ENCODE data around the gene MAPK7.

MAPK7 gene

DNA sequence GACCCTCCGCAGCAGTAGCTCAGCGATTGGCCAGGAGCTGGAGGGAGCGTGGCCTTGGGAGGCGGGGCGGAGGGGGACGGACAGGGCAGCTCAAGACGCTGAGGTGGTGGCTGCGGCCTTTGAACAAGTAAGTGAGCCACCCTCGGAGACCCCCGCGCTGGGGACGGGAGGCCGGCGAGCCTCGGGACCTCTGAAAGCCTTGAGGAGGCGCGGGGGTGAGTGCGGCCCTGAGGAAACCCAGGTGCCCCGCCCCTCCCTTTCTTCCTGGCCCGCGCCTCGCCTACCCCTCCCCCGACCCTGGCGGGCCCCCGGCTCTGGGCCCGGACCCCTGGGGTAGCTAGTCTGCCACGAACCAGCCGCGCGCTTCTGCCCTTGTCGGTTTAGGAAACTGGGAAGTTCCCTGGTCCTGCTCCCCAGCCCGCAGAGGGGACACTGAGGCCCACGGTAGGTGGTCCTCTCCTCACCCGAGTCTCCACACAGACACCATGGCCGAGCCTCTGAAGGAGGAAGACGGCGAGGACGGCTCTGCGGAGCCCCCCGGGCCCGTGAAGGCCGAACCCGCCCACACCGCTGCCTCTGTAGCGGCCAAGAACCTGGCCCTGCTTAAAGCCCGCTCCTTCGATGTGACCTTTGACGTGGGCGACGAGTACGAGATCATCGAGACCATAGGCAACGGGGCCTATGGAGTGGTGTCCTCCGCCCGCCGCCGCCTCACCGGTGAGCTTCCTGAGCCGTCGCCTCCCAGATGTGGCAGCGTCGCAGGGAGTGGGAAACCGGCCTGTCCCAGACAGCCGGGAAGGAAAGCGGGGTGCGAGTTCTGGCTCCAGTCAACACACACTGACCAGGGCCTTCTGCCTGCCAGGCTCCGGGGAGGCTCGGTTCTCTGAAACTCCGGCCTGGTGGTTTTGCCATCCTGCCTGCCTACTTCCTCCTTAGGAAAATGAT, at the start of gene MAPK7:
TSS of gene MAPK7 (plus strand) at position 83 of the 945 bp plus-strand sequence. CDS start at position 486, 403 bp downstream.
- peaks cover 23 to 24% of the 10 kb centered on the region in 2 donors for H3K4me1 ChIP-seq (ENCODE audit: control insufficient read depth in 2 of 2, insufficient read depth in 2 of 2, low read length in 2 of 2)
- peak within 1 kb of the TSS; percentile 93 to 99 for H3K9ac ChIP-seq (ENCODE audit: low read depth in 1 of 2, low read length in 2 of 2)
- H3K27ac ChIP-seq (ENCODE audit: low read depth in 2 of 2, low read length in 2 of 2) = peak within 1 kb of the TSS; percentile 99 to 100
- H3K27me3 ChIP-seq (ENCODE audit: control insufficient read depth in 2 of 2, insufficient read depth in 2 of 2, low read length in 2 of 2) = no peaks in the 10 kb centered on the region
- no peaks in the 10 kb centered on the region for H3K9me3 ChIP-seq (ENCODE audit: control insufficient read depth in 2 of 2, low read length in 2 of 2)
- peaks cover 35 to 36% of the 10 kb centered on the region in 2 donors for H3K36me3 ChIP-seq (ENCODE audit: control insufficient read depth in 2 of 2, insufficient read depth in 2 of 2, low read length in 2 of 2)
- H3K4me3 ChIP-seq (ENCODE audit: low read length in 2 of 2) = peak within 1 kb of the TSS; percentile 90 to 95

DNA sequence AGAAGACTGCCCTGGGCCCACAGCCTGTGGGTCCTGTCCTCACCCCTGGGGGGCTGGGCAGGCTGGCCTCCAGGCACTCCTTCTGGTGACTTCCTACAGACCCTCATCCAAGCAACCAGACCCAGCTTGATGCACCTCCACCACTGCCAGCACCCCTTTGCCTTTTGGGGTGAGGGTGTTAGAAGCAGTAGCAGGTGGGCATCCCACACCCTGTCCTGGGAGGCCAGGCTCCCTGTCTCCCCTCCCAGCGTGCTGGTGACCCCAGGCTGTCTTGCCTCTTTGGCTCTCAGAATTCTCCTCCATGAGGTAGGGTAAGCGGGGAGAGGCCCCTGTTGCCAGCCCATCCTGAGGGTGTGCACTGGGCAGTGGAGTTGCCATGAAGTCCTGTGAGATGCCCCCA, 49.2 kb upstream of the MAPK7 start:
- Histone ChIP-seq H3K36me3 (ENCODE audit: control insufficient read depth in 2 of 2, insufficient read depth in 2 of 2, low read length in 2 of 2) (peaks cover 0 to 2% of the 10 kb centered on the region in 2 donors), H3K9ac (ENCODE audit: low read depth in 1 of 2, low read length in 2 of 2) (no peak overlapping the region), H3K27ac (ENCODE audit: low read depth in 2 of 2, low read length in 2 of 2) (no peak overlapping the region), H3K27me3 (ENCODE audit: control insufficient read depth in 2 of 2, insufficient read depth in 2 of 2, low read length in 2 of 2) (no peaks in the 10 kb centered on the region), H3K4me1 (ENCODE audit: control insufficient read depth in 2 of 2, insufficient read depth in 2 of 2, low read length in 2 of 2) (no peaks in the 10 kb centered on the region), H3K9me3 (ENCODE audit: control insufficient read depth in 2 of 2, low read length in 2 of 2) (no peaks in the 10 kb centered on the region), H3K4me3 (ENCODE audit: low read length in 2 of 2) (no peak overlapping the region)

DNA sequence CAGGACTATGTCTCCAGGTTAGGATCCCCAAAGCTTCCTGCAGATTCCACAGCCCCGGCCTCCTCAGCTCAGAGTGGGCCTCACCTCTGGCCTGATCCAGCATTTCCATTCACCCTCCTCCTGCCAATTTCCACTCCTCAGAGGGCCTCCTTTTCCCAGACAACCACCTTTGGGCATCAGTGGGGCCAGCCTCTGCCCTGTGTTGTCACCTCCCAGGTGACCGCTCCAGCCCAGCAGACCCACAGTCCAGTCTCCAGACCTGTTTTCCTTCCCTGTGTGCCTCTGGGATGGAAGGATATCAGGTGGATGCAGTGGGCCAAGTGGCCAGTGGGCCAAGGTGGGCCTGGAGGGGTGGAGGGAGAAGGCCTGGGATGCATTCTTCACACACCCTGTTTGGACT, 48.5 kb upstream of the MAPK7 start:
- peaks cover 0 to 4% of the 10 kb centered on the region in 2 donors for H3K36me3 ChIP-seq (ENCODE audit: control insufficient read depth in 2 of 2, insufficient read depth in 2 of 2, low read length in 2 of 2)
- H3K4me3 ChIP-seq (ENCODE audit: low read length in 2 of 2) = no peak overlapping the region
- H3K4me1 ChIP-seq (ENCODE audit: control insufficient read depth in 2 of 2, insufficient read depth in 2 of 2, low read length in 2 of 2) = no peaks in the 10 kb centered on the region
- no peak overlapping the region for H3K27ac ChIP-seq (ENCODE audit: low read depth in 2 of 2, low read length in 2 of 2)
- no peaks in the 10 kb centered on the region for H3K9me3 ChIP-seq (ENCODE audit: control insufficient read depth in 2 of 2, low read length in 2 of 2)
- no peaks in the 10 kb centered on the region for H3K27me3 ChIP-seq (ENCODE audit: control insufficient read depth in 2 of 2, insufficient read depth in 2 of 2, low read length in 2 of 2)
- no peak overlapping the region for H3K9ac ChIP-seq (ENCODE audit: low read depth in 1 of 2, low read length in 2 of 2)

DNA sequence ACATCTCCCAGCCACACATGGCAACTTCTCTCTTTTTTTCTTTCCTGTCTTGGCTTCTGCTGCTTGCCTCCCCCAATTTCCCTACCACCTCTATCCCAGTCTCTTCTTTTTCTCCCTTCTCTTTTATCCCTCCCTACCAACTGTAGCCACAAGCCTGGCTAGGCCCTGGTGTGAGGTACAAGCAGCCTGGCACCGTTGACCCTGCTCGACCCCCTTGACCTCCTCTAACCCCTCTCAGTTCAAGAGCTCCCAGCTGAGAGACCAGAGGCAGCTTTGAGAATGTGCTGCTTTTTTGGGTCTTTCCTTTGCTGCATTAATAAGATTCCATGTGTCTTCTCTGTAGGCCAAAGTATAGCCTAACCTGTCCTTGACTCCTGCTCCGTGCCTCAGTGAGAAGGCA, 48.0 kb upstream of the MAPK7 start:
- no peaks in the 10 kb centered on the region for H3K4me1 ChIP-seq (ENCODE audit: control insufficient read depth in 2 of 2, insufficient read depth in 2 of 2, low read length in 2 of 2)
- H3K9me3 ChIP-seq (ENCODE audit: control insufficient read depth in 2 of 2, low read length in 2 of 2) = no peaks in the 10 kb centered on the region
- H3K4me3 ChIP-seq (ENCODE audit: low read length in 2 of 2) = no peak overlapping the region
- H3K9ac ChIP-seq (ENCODE audit: low read depth in 1 of 2, low read length in 2 of 2) = no peak overlapping the region
- H3K27ac ChIP-seq (ENCODE audit: low read depth in 2 of 2, low read length in 2 of 2) = no peak overlapping the region
- no peaks in the 10 kb centered on the region for H3K27me3 ChIP-seq (ENCODE audit: control insufficient read depth in 2 of 2, insufficient read depth in 2 of 2, low read length in 2 of 2)
- H3K36me3 ChIP-seq (ENCODE audit: control insufficient read depth in 2 of 2, insufficient read depth in 2 of 2, low read length in 2 of 2) = peaks cover 0 to 4% of the 10 kb centered on the region in 2 donors

DNA sequence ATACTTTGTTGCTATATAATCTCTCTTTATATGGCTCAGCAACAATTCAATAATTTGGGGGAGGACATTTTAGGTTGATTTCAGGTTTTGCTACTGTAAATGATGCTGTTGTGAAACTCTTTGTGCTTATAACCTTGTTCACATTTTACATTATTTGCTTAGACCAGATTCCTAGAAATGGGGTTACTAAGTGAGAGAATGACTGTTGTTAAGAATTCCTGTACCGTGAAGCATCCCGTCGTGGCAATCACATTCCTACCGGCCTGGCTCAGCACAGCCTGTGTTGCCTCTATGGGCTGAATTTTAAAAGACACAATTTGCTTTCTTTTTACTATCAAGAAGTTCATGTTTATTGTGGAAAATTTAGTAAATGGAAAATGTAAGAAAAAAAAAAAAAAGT, 47.2 kb upstream of the MAPK7 start:
- H3K27me3 ChIP-seq (ENCODE audit: control insufficient read depth in 2 of 2, insufficient read depth in 2 of 2, low read length in 2 of 2) = no peaks in the 10 kb centered on the region
- H3K4me3 ChIP-seq (ENCODE audit: low read length in 2 of 2) = no peak overlapping the region
- peaks cover 0 to 4% of the 10 kb centered on the region in 2 donors for H3K36me3 ChIP-seq (ENCODE audit: control insufficient read depth in 2 of 2, insufficient read depth in 2 of 2, low read length in 2 of 2)
- H3K9me3 ChIP-seq (ENCODE audit: control insufficient read depth in 2 of 2, low read length in 2 of 2) = no peaks in the 10 kb centered on the region
- H3K9ac ChIP-seq (ENCODE audit: low read depth in 1 of 2, low read length in 2 of 2) = no peak overlapping the region
- no peaks in the 10 kb centered on the region for H3K4me1 ChIP-seq (ENCODE audit: control insufficient read depth in 2 of 2, insufficient read depth in 2 of 2, low read length in 2 of 2)
- H3K27ac ChIP-seq (ENCODE audit: low read depth in 2 of 2, low read length in 2 of 2) = no peak overlapping the region

DNA sequence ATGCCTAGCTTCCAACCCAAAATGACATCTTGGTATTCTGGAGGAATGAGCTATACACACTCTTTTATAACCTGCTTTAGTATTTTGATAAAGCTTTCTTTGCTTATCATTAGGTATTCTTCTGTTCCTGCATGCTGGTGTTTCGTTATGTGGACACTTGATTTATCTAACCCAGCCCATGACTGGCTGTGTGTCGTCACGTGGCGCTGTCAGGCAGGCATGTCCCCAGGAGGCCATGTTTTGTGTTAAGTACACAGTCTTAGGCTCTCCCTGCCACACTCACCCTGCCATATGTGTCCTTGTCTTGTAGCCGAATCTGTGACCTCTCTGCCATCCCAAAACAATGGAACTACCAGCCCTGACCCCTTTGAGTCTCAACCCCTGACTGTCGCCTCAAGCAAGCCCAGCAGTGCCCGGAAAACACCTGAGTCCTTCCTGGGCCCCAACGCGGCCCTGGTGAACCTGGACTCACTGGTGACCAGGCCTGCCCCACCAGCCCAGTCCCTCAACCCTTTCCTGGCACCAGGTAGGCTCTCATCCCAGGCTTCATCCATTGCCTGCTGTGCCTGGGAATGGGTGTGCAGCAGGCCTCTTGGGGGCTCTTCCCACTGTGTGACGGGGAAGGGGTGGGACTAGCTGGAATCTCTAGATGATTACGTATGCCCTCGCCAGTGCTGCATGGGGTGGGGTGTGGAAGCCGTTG, 46.6 kb upstream of the MAPK7 start:
- Histone ChIP-seq H3K27ac (ENCODE audit: low read depth in 2 of 2, low read length in 2 of 2) (no peak overlapping the region), H3K9me3 (ENCODE audit: control insufficient read depth in 2 of 2, low read length in 2 of 2) (no peaks in the 10 kb centered on the region), H3K36me3 (ENCODE audit: control insufficient read depth in 2 of 2, insufficient read depth in 2 of 2, low read length in 2 of 2) (peaks cover 0 to 4% of the 10 kb centered on the region in 2 donors)

DNA sequence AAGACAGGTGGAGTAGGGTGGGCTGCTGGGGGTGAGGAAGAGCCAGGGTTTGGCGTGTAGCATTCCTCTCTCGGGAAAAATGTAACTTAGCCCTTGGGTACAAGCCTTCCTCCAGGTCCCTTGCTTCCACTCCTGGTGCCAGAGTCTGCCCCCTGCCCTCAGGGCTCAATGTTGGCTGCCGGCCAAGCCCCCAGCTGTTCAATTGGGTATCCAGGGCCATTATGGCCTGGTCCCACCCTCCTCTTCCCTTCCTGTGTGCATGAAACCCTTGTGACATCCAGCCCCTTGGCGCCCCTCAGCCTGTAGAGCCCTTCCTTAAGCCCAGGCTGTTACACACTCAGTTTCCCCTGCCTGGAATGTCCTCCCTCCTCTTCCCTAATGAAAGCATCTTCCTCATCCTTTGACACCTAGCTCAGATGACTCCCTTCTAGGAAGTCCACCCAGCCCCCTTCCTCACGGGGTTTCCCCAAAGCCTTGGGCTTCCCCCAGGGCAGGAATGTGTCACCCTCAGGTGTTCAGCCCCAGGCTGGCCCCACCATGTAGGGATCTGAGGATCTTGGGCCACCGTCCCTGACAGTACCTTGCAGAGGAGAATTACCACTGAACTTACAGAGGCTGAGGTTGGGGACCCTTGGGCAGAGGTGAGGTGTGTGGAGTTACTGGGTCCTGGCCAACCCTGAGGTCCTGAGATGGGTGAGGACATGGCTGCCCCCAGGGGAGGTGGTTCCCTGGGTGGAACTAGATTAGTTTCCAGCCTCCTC, 45.7 kb upstream of the MAPK7 start:
- peaks cover 0 to 4% of the 10 kb centered on the region in 2 donors for H3K36me3 ChIP-seq (ENCODE audit: control insufficient read depth in 2 of 2, insufficient read depth in 2 of 2, low read length in 2 of 2)
- H3K9ac ChIP-seq (ENCODE audit: low read depth in 1 of 2, low read length in 2 of 2) = no peak overlapping the region
- no peaks in the 10 kb centered on the region for H3K4me1 ChIP-seq (ENCODE audit: control insufficient read depth in 2 of 2, insufficient read depth in 2 of 2, low read length in 2 of 2)
- no peaks in the 10 kb centered on the region for H3K9me3 ChIP-seq (ENCODE audit: control insufficient read depth in 2 of 2, low read length in 2 of 2)
- no peak overlapping the region for H3K27ac ChIP-seq (ENCODE audit: low read depth in 2 of 2, low read length in 2 of 2)
- H3K27me3 ChIP-seq (ENCODE audit: control insufficient read depth in 2 of 2, insufficient read depth in 2 of 2, low read length in 2 of 2) = no peaks in the 10 kb centered on the region
- no peak overlapping the region for H3K4me3 ChIP-seq (ENCODE audit: low read length in 2 of 2)

More for the DNA sequence above, 46.6 kb upstream of the MAPK7 start:
- Histone ChIP-seq H3K4me1 (ENCODE audit: control insufficient read depth in 2 of 2, insufficient read depth in 2 of 2, low read length in 2 of 2) (no peaks in the 10 kb centered on the region), H3K9ac (ENCODE audit: low read depth in 1 of 2, low read length in 2 of 2) (no peak overlapping the region), H3K27me3 (ENCODE audit: control insufficient read depth in 2 of 2, insufficient read depth in 2 of 2, low read length in 2 of 2) (no peaks in the 10 kb centered on the region), H3K4me3 (ENCODE audit: low read length in 2 of 2) (no peak overlapping the region)

DNA sequence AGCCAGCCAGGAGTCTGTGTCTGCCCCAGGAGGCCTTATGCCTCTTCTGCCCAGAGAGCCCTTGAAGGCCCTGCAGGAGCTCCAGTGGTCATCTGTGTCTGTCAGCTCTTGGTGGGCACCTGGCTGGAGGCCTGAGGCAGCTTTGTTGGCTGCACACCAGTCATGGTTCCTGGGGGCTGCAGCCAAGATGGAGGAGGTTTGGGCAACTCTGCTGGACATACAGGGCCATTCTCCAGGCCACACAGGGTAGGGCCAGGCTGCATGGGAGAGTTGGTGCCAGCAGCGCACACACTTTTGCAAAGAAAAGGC, 45.2 kb upstream of the MAPK7 start:
- H3K9me3 ChIP-seq (ENCODE audit: control insufficient read depth in 2 of 2, low read length in 2 of 2) = no peaks in the 10 kb centered on the region
- H3K4me1 ChIP-seq (ENCODE audit: control insufficient read depth in 2 of 2, insufficient read depth in 2 of 2, low read length in 2 of 2) = no peaks in the 10 kb centered on the region
- H3K27me3 ChIP-seq (ENCODE audit: control insufficient read depth in 2 of 2, insufficient read depth in 2 of 2, low read length in 2 of 2) = no peaks in the 10 kb centered on the region
- no peak overlapping the region for H3K4me3 ChIP-seq (ENCODE audit: low read length in 2 of 2)
- no peak overlapping the region for H3K9ac ChIP-seq (ENCODE audit: low read depth in 1 of 2, low read length in 2 of 2)
- no peak overlapping the region for H3K27ac ChIP-seq (ENCODE audit: low read depth in 2 of 2, low read length in 2 of 2)
- peaks cover 0 to 4% of the 10 kb centered on the region in 2 donors for H3K36me3 ChIP-seq (ENCODE audit: control insufficient read depth in 2 of 2, insufficient read depth in 2 of 2, low read length in 2 of 2)

DNA sequence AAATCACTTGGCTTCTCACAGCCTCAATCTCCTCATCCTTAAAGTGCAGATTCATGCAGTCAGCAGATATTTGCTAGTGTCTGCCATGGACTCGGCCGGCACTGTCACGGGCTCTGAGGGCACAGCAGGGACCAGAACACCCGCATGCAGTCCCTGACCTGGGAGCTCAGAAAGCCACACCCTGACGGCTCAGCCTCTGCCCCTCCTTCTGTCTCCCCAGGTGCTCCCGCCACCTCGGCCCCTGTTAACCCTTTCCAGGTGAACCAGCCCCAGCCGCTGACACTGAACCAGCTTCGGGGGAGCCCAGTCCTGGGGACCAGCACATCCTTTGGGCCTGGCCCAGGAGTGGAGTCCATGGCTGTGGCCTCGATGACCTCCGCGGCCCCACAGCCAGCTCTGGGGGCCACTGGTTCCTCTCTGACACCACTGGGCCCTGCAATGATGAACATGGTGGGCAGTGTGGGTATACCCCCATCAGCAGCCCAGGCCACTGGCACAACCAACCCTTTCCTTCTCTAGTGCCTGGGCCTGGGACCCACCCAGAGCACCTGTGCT, 44.5 kb upstream of the MAPK7 start:
- Histone ChIP-seq H3K27ac (ENCODE audit: low read depth in 2 of 2, low read length in 2 of 2) (no peak overlapping the region), H3K9ac (ENCODE audit: low read depth in 1 of 2, low read length in 2 of 2) (no peak overlapping the region), H3K36me3 (ENCODE audit: control insufficient read depth in 2 of 2, insufficient read depth in 2 of 2, low read length in 2 of 2) (peaks cover 0 to 4% of the 10 kb centered on the region in 2 donors)

More for the DNA sequence above, 44.5 kb upstream of the MAPK7 start:
- H3K9me3 ChIP-seq (ENCODE audit: control insufficient read depth in 2 of 2, low read length in 2 of 2) = no peaks in the 10 kb centered on the region
- no peak overlapping the region for H3K4me3 ChIP-seq (ENCODE audit: low read length in 2 of 2)
- no peaks in the 10 kb centered on the region for H3K4me1 ChIP-seq (ENCODE audit: control insufficient read depth in 2 of 2, insufficient read depth in 2 of 2, low read length in 2 of 2)
- no peaks in the 10 kb centered on the region for H3K27me3 ChIP-seq (ENCODE audit: control insufficient read depth in 2 of 2, insufficient read depth in 2 of 2, low read length in 2 of 2)
